22Rv1 (cell line): ENCODE data around the gene SFR1.

Experiments used
- H3K27ac ChIP-seq: fragments of 450-650 bp; 2 replicates; pipeline ENCODE4 v1.5.1; 2017
- CTCF ChIP-seq: fragments of 450-650 bp; IDR thresholded peaks from 2 replicates; pipeline ENCODE4 v1.5.1; 2017; ENCODE audit warnings: mild to moderate bottlenecking
- ZFX ChIP-seq: fragments of 450-650 bp; IDR thresholded peaks from 2 replicates; pipeline ENCODE4 v1.6.1; 2017; ENCODE audit warnings: antibody characterized with exemption, borderline replicate concordance

Gene SFR1

GRCh38 chr10:104104418-104104817 lies 17.6 kb upstream of the SFR1 start:
- no peak overlapping the region for H3K27ac ChIP-seq
- no peak for TF ChIP-seq ZFX
- no peak for TF ChIP-seq CTCF

GRCh38 chr10:104104926-104105325 lies 17.0 kb upstream of the SFR1 start:
- TF ChIP-seq ZFX (no peak), CTCF (no peak)

DNA sequence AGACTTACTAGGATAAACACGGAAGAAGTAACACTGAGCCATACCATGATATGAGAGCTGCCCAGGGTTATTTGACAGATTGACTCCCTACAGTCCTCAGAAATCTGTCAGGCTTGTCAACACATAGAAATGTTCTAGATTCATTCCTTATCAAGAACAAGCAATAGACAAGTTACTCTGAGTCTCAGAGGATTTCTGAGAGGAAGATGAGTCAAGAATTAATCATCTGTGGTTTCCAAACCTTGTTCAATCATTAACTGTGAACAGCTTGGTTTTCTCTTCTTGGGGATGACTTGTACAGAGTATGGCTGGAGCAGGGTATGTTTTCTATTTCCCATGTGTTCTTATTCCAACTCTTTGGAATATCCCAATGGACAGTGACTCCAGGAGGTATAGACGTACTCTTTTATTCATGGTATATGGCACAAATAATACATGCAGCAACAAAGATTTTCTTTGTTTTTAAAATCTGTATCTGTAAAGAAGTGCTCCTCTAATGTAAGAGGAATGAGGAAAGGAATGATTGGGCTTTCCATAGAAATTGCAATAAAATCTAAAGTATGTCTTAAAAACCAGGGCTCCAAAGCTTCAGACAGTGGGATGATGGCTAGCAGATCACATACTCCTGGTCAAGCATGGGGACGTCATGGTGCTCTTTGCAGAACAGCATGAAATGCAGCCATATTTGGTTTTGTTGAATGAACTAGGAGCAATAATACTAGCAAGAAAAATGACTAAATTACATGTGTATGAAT lies 11.9 kb upstream of the SFR1 start:
- H3K27ac ChIP-seq, result peak overlapping the region; percentile 7; the same call in 1 of the 2 replicates
- no peak for TF ChIP-seq ZFX
- no peak for TF ChIP-seq CTCF

More at GRCh38 chr10:104104926-104105325, 17.0 kb upstream of the SFR1 start:
- H3K27ac ChIP-seq, result no peak overlapping the region

DNA sequence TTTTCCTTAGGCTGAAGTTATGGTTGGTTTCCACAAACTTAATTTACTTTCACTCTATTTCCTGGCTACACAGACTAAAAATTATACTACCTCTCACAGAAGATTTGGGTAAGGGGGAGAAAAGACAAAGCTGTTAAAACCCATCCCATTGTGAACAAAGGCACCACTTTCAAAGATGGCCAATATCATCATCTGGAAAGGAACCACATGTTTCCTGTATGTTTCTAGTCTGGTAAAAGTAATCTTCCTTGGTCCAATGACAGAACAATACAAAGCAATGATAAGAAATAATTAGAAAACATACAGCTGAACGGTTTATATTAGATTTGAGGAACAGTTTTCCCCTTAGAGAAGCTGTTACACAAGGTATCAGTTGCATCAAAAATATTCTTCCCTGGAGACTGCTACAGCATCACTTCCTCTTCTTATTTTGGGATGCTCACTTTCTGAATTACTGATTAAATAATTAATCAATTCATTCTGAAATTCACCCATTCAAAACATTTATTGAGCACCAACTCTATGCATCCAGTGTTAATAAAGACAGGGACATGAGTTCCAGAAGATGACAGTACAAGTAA lies 8.5 kb upstream of the SFR1 start:
- no peak overlapping the region for H3K27ac ChIP-seq
- TF ChIP-seq CTCF, result no peak
- no peak for TF ChIP-seq ZFX

GRCh38 chr10:104117839-104118323 lies 4.1 kb upstream of the SFR1 start:
- TF ChIP-seq ZFX (no peak), CTCF (no peak)
- H3K27ac ChIP-seq, result no peak overlapping the region

- H3K27ac ChIP-seq, result peak overlapping the region; percentile 97; the same call in 1 of the 2 replicates
- TF ChIP-seq CTCF, result no peak
Measured at GRCh38 chr10:104119996-104120395, 2.0 kb upstream of the SFR1 start.

DNA sequence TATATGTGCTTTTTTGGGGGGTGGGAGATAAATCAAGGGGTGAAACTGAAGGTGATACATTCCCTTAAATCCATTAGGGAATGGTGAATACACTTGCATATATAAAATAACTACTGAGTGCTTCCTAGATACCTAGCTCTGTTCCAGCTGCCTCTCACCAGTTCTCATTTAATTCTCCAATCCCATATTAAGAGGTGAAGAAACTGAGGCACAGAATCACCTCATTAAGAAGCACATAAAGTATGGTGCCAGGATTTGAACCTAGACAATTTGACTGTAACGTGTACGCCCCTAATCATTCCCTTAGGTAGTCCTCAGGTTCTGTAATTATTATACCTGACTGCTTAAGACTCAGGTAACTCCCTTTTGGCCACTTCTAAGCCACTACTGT lies 1.5 kb upstream of the SFR1 start:
- peak overlapping the region; percentile 97 for H3K27ac ChIP-seq
- no peak for TF ChIP-seq CTCF
- no peak for TF ChIP-seq ZFX
